Activated naive CD8-positive, alpha-beta T cell treated with anti-CD3 and anti-CD28 coated beads, Interleukin-2, amount 10 ng/mL, durations not matched to agents 7 days and 5 days (primary cell): ENCODE data around the gene DYNC1H1. TPM values are rescaled to one million over a fixed set of nuclear protein-coding genes. Genes with fewer than 3 reads are reported as not detected.
A peak's percentile ranks its signal among the peaks of the same experiment; 100 is the strongest.

ENCODE experiments used
- ATAC-seq: fragments of 150-1000 bp; cut with Tn5 transposase; one replicate; pipeline ENCODE4 v1.10.0; 2021; ENCODE audit warnings: low read depth, moderate library complexity
- POLR2A ChIA-PET: fragments of 350-600 bp; sonication (Branson Sonifier 250); formaldehyde crosslinking; loops from one replicate; lab custom pipeline; 2021; ENCODE audit warnings: antibody characterized with exemption; lab: Charles Lee
- DNase-seq: peaks from one replicate; pipeline ENCODE4 v3.0.0; 2021
- H3K27ac Mint-ChIP-seq: one replicate; pipeline ENCODE4 v1.8.0; 2022; ENCODE audit warnings: mild to moderate bottlenecking, mixed read lengths
- H3K27me3 Mint-ChIP-seq: one replicate; pipeline ENCODE4 v1.8.0; 2022; ENCODE audit warnings: mild to moderate bottlenecking, moderate library complexity, mixed read lengths
- H3K36me3 Mint-ChIP-seq: one replicate; pipeline ENCODE4 v1.8.0; 2021; ENCODE audit warnings: mild to moderate bottlenecking, mixed read lengths
- H3K4me1 Mint-ChIP-seq: one replicate; pipeline ENCODE4 v1.8.0; 2021; ENCODE audit warnings: mixed read lengths
- H3K4me3 Mint-ChIP-seq: one replicate; pipeline ENCODE4 v1.8.0; 2022; ENCODE audit warnings: mild to moderate bottlenecking, moderate library complexity, mixed read lengths
- H3K9me3 Mint-ChIP-seq: one replicate; pipeline ENCODE4 v1.8.0; 2021; ENCODE audit warnings: mixed read lengths
- total RNA-seq, 2 experiments: library from RNA; stranded (reverse); gene quantifications; one replicate each; pipeline ENCODE4 v1.2.3, GENCODE V29; 2021

DYNC1H1 gene
- total RNA-seq, 2 experiments from 2014 or later, result 287 to 316 TPM

DNA sequence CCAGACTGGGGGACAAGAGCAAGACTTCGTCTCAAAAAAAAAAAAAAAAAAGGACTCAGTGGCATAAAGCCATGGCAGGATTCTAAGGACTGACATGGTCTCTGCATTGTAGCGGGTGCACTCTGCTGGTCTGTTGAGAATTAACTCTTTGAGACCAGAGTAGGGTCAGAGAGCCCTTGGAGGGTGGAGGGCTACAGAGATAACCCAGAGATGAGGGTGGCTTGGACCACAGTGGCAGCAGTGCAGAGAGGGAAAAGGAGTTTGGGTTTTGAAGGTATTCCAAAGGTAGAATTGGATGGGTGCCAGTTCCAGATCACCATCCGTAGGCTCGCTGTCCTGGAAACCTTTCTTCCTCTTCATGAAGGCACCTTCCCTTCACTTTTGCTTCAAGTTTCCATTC is 14.3 kb upstream of the DYNC1H1 start:
- Mint-ChIP-seq H3K27me3 (peaks cover 16% of the 10 kb centered on the region), H3K4me1 (peaks cover 12% of the 10 kb centered on the region), H3K27ac (no peak overlapping the region), H3K9me3 (no peaks in the 10 kb centered on the region), H3K4me3 (no peak overlapping the region), H3K36me3 (no peaks in the 10 kb centered on the region)
- ATAC-seq, result no peak
- POLR2A ChIA-PET, result interaction anchor here (1.8 kb wide), 1 partner anchor 244 kb away, joined by 13 read pairs; no protein-coding TSS in a partner anchor
- DNase-seq, result no peak

DNA sequence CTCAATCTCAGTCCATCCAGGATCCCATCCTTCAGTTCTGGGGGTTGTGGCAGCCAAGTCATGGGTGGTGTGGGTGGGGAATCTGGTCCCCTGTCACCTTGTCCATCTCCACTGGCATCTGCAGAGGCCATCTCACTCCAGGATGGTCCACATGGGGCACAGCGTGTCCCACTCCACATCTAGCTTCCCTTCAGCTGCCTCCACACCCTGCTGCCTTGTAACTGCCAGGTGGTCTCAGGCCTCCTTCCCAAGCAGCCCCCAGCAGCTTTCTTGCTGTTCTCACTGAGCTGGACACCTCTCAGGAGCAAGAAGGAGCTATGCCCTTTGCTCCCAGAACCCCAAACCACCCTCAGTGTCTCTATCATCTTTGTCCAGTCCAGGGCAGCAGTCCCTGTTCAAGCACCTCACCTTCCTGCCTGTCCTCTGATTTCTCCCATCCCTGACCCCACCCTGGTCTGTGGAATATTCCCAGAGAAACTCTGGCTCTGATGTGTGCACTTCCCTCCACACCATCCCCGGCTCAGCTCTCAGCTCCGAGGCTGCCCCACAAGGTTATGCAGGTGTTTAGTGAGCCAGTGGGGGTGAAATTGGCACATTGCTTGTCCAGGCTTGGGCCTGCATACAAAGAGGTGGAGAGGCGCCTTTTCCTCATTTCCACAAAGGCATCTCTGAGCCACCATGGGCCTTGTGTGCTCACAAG is 13.7 kb upstream of the DYNC1H1 start:
- no peaks in the 10 kb centered on the region for H3K36me3 Mint-ChIP-seq
- DNase-seq, result no peak
- POLR2A ChIA-PET, result no interaction called here
- H3K4me1 Mint-ChIP-seq, result peaks cover 12% of the 10 kb centered on the region
- no peak for ATAC-seq
- H3K9me3 Mint-ChIP-seq, result no peaks in the 10 kb centered on the region
- peak overlapping the region; percentile 34 for H3K27ac Mint-ChIP-seq
- peak overlapping the region; percentile 28 for H3K4me3 Mint-ChIP-seq
- peaks cover 10% of the 10 kb centered on the region for H3K27me3 Mint-ChIP-seq

DNA sequence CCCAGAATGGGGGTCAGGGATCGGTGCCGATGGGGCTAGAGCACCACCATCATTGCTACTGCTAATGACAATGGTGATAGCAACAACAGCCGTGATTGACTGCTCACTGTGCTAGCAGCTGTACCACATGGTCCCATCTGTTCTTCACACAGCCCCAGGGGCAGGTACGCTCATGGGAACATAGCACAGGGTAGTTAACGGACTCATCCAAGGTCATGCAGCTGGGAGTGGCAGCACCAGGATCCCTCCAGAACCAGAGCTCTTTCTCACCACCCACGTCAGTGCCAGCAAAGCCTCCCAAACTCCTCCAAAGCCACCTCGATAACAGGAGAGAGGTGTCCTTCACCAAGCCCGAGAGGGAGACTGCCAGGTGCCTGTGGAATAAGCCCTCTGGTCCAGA is 11.2 kb upstream of the DYNC1H1 start:
- Mint-ChIP-seq H3K4me1 (peaks cover 7% of the 10 kb centered on the region), H3K36me3 (no peaks in the 10 kb centered on the region), H3K9me3 (no peaks in the 10 kb centered on the region), H3K27me3 (no peaks in the 10 kb centered on the region), H3K27ac (no peak overlapping the region), H3K4me3 (no peak overlapping the region)
- no peak for DNase-seq
- POLR2A ChIA-PET, result no interaction called here
- no peak for ATAC-seq

DNA sequence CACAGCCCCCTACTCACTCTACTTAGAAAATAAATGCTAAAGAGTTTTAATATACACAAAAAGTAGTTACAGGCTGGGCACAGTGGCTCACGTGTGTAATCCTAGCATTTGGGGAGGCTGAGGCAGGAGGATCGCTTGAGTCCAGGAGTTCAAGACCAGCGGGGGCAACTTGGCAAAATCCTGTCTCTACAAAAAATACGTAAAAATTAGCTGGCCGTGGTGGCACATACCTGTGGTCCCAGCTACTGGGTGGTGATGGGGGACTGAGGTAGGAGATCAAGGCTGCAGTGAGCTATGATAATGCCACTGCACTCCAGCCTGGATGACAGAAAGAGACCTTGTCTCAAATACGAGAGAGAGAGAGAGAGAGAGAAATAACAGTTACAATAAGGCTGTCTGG is 9.9 kb upstream of the DYNC1H1 start:
- DNase-seq, result no peak
- POLR2A ChIA-PET, result no interaction called here
- H3K27ac Mint-ChIP-seq, result no peak overlapping the region

DNA sequence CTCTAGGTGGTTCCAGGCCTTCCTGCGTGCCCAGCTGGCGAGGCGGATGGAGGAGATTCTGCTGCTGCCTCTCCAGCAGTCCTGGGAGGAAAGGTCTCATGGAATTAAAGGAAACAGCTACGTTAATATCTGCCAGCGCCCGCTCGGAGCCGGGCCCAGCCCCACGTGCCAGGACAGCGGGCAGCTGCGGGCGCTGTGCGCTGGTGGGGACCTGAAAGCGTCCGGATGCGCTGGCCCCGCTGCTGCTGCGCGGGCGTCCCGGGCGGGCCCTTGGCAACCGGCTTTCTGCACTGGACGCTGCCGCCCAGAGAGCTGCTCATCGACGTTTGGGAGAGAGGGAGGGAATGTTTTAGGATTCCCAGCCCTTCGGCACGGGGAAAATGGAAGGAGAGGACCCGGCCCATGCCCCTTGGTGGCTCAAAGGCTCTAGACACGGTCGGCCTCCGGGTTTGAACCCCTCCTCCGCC is 8.6 kb upstream of the DYNC1H1 start:
- no peak for DNase-seq
- POLR2A ChIA-PET, result no interaction called here
- no peak overlapping the region for H3K4me3 Mint-ChIP-seq

More for the DNA sequence above, 9.9 kb upstream of the DYNC1H1 start:
- no peaks in the 10 kb centered on the region for H3K27me3 Mint-ChIP-seq
- H3K4me1 Mint-ChIP-seq, result peaks cover 5% of the 10 kb centered on the region
- H3K9me3 Mint-ChIP-seq, result no peaks in the 10 kb centered on the region
- H3K36me3 Mint-ChIP-seq, result no peaks in the 10 kb centered on the region
- no peak overlapping the region for H3K4me3 Mint-ChIP-seq
- no peak for ATAC-seq

DNA sequence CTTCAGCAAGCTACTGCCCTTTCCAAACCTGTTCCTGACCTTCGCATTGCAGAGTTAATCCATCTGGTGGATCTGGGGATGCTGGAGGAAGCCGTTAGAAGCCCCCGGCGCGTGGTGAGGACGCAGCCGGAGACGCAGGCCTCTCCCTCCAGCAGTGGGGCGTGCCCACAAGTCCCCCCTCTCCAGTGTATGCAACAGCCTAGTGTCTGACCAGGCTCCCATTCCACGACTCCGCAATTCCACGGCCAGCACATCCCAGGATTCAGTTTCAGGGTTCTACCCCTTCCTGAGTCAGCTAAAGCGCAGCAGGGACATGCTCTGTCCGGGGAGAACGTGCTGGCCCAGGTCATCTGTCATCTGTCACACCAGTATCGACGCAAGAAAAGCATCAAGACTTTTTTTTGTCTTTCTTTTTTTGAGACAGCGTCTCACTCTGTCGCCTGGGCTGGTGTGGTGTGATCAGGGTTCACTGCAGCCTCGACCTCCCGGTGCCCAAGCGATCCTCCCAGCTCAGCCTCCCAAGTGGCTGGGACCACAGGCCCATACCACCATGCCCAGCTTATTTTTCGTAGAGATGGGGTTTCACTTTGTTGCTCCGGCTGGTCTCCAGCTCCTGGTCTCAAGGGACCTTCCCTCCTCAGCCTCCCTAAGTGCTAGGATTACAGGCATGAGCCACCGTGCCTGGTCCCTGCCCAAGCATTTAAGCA is 8.0 kb upstream of the DYNC1H1 start:
- Mint-ChIP-seq H3K27ac (no peak overlapping the region), H3K36me3 (no peaks in the 10 kb centered on the region), H3K4me3 (no peak overlapping the region), H3K9me3 (no peaks in the 10 kb centered on the region), H3K27me3 (no peaks in the 10 kb centered on the region), H3K4me1 (peaks cover 11% of the 10 kb centered on the region)
- DNase-seq (no peak), ATAC-seq (no peak)
- POLR2A ChIA-PET, result interaction anchor here (2.1 kb wide), 1 partner anchor 8 kb away, joined by 9 read pairs; no protein-coding TSS in a partner anchor

More for the DNA sequence above, 8.6 kb upstream of the DYNC1H1 start:
- Mint-ChIP-seq H3K4me1 (peaks cover 7% of the 10 kb centered on the region), H3K27ac (no peak overlapping the region), H3K9me3 (no peaks in the 10 kb centered on the region), H3K36me3 (no peaks in the 10 kb centered on the region), H3K27me3 (no peaks in the 10 kb centered on the region)
- no peak for ATAC-seq

DNA sequence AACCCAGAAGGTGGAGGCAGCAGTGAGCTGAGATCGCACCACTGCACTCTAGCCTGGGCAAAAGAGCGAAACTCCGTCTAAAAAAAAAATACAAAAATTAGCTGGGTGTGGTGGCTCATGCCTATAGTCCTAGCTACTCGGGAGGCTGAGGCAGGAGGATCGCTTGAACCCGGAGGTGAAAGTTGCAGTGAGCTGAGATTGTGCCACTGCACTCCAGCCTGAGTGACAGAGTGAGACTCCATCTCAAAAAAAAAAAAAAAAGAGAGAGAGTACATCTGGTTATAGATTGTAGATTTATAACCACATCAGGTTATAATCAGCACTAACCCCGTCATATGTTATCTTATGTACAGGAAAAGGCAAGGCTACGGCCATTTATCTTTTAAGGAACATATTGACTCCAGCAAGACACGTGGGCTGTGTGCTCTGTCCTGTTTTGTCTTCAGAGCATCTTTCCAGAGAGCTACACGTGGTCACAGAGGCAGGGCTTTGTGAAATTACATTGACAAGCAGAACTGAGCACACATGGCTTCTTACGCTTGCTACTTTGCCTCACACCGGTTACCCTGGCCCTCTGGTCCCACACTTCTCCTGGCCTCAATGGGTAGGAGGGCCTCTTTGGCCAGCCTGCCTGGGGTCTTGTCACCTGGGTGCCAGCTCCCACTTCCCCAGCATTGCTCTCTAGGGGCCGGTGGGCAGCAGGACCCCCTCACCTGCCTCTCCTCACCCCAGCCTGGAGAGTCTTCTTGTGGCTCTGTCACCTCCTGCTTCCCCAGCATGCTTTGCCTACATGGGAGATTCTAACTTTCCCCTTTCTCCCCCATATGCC is 6.8 kb upstream of the DYNC1H1 start:
- no peaks in the 10 kb centered on the region for H3K27me3 Mint-ChIP-seq
- POLR2A ChIA-PET, result interaction anchor here (0.5 to 2.1 kb wide), 2 partner anchors 9 to 235 kb away, joined by 3 to 9 read pairs; no protein-coding TSS in a partner anchor
- H3K9me3 Mint-ChIP-seq, result no peaks in the 10 kb centered on the region
- peaks cover 12% of the 10 kb centered on the region for H3K4me1 Mint-ChIP-seq
- DNase-seq (no peak), ATAC-seq (no peak)
- H3K27ac Mint-ChIP-seq, result no peak overlapping the region
- no peak overlapping the region for H3K4me3 Mint-ChIP-seq
- no peaks in the 10 kb centered on the region for H3K36me3 Mint-ChIP-seq

DNA sequence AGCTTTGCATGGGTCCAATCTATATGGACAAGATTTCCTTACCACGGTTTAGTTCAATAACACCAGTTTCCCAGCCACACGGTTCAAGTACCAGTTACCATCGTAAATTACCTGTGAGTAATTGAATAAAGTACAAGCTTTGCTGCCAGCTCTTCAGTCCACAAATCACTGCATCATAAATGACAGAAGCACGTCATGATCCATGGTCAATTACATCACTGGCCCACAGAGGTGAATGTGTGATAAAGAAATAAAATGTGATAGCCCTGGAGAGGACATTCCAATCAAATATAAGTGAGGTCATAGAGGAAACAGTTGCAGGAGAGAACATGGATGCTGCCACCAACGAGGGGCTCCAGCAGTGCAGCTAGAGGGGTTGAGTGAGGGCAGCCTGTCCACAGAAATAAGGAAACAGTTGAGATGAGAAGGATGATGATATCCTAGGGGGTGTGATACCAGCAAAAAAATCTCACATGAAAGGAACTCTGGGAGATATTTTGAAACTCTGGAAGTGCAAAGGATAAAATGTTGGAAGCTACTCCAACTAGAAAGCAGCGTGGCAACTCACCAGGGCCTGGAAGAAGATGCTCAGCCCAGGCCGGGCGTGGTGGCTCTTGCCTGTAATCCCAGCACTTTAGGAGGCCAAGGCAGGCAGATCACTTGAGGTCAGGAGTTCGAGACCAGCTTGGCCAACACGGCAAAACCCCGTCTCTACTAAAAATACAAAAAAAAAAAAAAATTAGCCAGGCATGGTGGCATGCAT is 5.8 kb upstream of the DYNC1H1 start:
- POLR2A ChIA-PET, result interaction anchor here (0.6 to 2.1 kb wide), 2 partner anchors 10 to 117 kb away, joined by 3 to 9 read pairs; no protein-coding TSS in a partner anchor
- peaks cover 14% of the 10 kb centered on the region for H3K4me1 Mint-ChIP-seq
- no peaks in the 10 kb centered on the region for H3K9me3 Mint-ChIP-seq
- no peak overlapping the region for H3K4me3 Mint-ChIP-seq
- H3K27me3 Mint-ChIP-seq, result no peaks in the 10 kb centered on the region
- ATAC-seq (no peak), DNase-seq (no peak)
- H3K36me3 Mint-ChIP-seq, result no peaks in the 10 kb centered on the region
- peak overlapping the region; percentile 28 for H3K27ac Mint-ChIP-seq

DNA sequence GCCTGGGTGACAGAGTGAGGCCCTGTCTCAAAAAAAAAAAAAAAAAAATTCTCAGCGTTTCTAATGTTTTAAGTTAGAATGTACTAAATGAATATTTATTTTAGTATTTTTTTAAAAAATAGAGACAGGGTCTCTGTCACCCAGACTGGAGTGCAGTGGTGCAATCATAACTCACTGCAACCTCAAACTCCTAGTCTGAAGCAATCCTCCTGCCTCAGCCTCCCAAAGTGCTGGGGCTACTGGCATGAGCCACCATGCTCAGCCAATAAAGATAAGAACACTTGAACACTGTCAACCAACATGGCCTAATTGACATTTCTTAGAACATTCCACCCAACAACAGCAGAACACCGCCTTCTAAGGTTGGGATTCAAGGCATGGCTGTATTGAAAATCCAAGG is 5.1 kb upstream of the DYNC1H1 start:
- Mint-ChIP-seq H3K4me1 (peaks cover 18% of the 10 kb centered on the region), H3K27me3 (no peaks in the 10 kb centered on the region), H3K36me3 (no peaks in the 10 kb centered on the region), H3K4me3 (no peak overlapping the region), H3K9me3 (no peaks in the 10 kb centered on the region), H3K27ac (no peak overlapping the region)
- POLR2A ChIA-PET, result no interaction called here
- ATAC-seq (no peak), DNase-seq (no peak)

DNA sequence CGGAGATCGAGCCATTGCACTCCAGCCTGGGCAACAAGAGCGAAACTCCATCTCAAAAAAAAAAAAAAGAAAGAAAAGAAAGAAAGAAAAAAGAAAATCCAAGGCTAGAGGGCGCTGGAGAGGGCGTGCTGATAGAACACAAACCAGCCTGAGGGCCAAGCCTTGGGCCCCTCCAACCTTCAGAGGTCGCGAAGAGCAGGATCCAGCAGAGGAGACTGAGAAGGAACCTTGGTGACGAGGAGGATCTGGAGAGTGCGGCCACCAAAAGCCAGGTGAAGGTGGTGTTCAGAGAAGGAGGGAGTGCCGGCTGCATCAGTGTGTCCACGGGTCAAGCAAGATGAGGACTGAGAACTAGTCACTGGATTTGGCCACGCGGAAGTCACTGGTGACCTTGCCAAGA is 4.1 kb upstream of the DYNC1H1 start:
- DNase-seq (no peak), ATAC-seq (no peak)
- H3K27ac Mint-ChIP-seq, result no peak overlapping the region
- POLR2A ChIA-PET, result no interaction called here
- H3K4me3 Mint-ChIP-seq, result no peak overlapping the region
- no peaks in the 10 kb centered on the region for H3K9me3 Mint-ChIP-seq
- H3K4me1 Mint-ChIP-seq, result peaks cover 18% of the 10 kb centered on the region
- H3K27me3 Mint-ChIP-seq, result no peaks in the 10 kb centered on the region
- no peaks in the 10 kb centered on the region for H3K36me3 Mint-ChIP-seq

DNA sequence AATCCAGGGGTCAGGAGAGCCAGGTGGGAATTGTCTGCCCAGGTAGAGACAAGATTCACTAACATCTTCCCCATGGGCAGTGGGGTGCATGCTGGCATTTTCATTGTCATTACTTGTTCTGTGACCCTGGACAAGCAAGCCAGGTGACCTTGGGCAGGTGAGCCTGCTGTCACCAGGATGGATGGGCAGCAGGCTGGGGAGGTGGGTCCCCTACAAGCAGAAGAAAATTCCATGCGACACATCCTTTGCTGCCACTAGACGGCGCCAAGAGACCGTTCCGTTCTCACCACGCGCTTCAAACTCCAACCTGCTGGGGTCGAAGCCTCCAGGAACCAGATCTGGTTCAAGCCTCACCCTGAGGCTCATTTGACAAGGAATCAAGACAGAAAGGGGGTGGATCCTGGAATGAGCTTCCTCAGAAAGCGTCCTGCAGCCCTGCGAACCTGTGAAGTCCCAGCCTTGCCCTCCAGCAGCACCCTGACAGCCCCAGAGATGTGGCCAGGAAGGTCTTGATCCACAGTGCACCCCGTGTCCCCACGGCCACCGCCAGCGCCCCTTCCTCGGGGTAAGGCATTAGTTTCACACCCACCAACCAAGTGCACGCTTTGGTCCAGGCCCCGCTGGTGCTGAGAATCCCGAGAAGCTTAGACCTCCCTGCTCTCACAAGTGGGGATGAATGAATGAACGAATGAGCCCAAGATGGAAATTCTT is 3.2 kb upstream of the DYNC1H1 start:
- H3K27me3 Mint-ChIP-seq, result no peaks in the 10 kb centered on the region
- H3K4me3 Mint-ChIP-seq, result no peak overlapping the region
- no peaks in the 10 kb centered on the region for H3K9me3 Mint-ChIP-seq
- POLR2A ChIA-PET, result interaction anchor here (0.6 kb wide), 1 partner anchor 13 kb away, joined by 3 read pairs; no protein-coding TSS in a partner anchor
- peak overlapping the region; percentile 49 for H3K27ac Mint-ChIP-seq
- no peaks in the 10 kb centered on the region for H3K36me3 Mint-ChIP-seq
- peaks cover 24% of the 10 kb centered on the region for H3K4me1 Mint-ChIP-seq
- DNase-seq (peak; percentile 75), ATAC-seq (peak; percentile 5)
